GM19193 (cell line): ENCODE data around the gene CHST7.

Experiments
- POLR2A ChIP-seq: IDR thresholded peaks from 4 replicates; pipeline ENCODE4 v1.6.1; 2011; ENCODE audit not compliant: insufficient read depth, insufficient read length; ENCODE audit errors: extremely low read depth

The CHST7 gene

GRCh38 chrX:46571423-46572339, 1.9 kb upstream of the CHST7 start:
- peak; percentile 46 for TF ChIP-seq POLR2A

- TF ChIP-seq POLR2A, result no peak
Measured at GRCh38 chrX:46572340-46572936, 1.1 kb upstream of the CHST7 start.

GRCh38 chrX:46573892-46574773, 568 bp downstream of the CHST7 start:
- peak; percentile 16 for TF ChIP-seq POLR2A

GRCh38 chrX:46574774-46575381, 1.3 kb downstream of the CHST7 start:
- peak; percentile 9 for TF ChIP-seq POLR2A

GRCh38 chrX:46575586-46575985, 2.0 kb downstream of the CHST7 start:
- TF ChIP-seq POLR2A, result no peak

GRCh38 chrX:46575991-46576392, 2.4 kb downstream of the CHST7 start:
- no peak for TF ChIP-seq POLR2A

- no peak for TF ChIP-seq POLR2A
Measured at GRCh38 chrX:46576458-46576857, 2.9 kb downstream of the CHST7 start.

- TF ChIP-seq POLR2A, result no peak
Measured at GRCh38 chrX:46577221-46578005, 3.8 kb downstream of the CHST7 start.

- no peak for TF ChIP-seq POLR2A
Measured at GRCh38 chrX:46579250-46579649, 5.7 kb downstream of the CHST7 start.

GRCh38 chrX:46580613-46581012, 7.0 kb downstream of the CHST7 start:
- no peak for TF ChIP-seq POLR2A

- no peak for TF ChIP-seq POLR2A
Measured at GRCh38 chrX:46582325-46582724, 8.8 kb downstream of the CHST7 start.

- no peak for TF ChIP-seq POLR2A
Measured at GRCh38 chrX:46582966-46583365, 9.4 kb downstream of the CHST7 start.

- no peak for TF ChIP-seq POLR2A
Measured at GRCh38 chrX:46584736-46585135, 11.2 kb downstream of the CHST7 start.

GRCh38 chrX:46587158-46587557, 13.6 kb downstream of the CHST7 start:
- TF ChIP-seq POLR2A, result no peak
